GM18526 (cell line): Measurements from ENCODE around the gene RECQL5.

Experiments used
- POLR2A ChIP-seq: IDR thresholded peaks from 3 replicates; pipeline ENCODE4 v1.6.1; 2011; ENCODE audit not compliant: insufficient read length; ENCODE audit errors: extremely low read depth

RECQL5 gene

GRCh38 chr17:75693500-75694481 lies 26.8 kb upstream of the RECQL5 start:
- TF ChIP-seq POLR2A: no peak

- TF ChIP-seq POLR2A: no peak
Observed at GRCh38 chr17:75692976-75693375, 26.0 kb upstream of the RECQL5 start.

GRCh38 chr17:75691801-75692626 lies 25.1 kb upstream of the RECQL5 start:
- TF ChIP-seq POLR2A: no peak

GRCh38 chr17:75691371-75691791 lies 24.4 kb upstream of the RECQL5 start:
- TF ChIP-seq POLR2A: no peak

- no peak for TF ChIP-seq POLR2A
Observed at GRCh38 chr17:75689441-75689873, 22.5 kb upstream of the RECQL5 start.

GRCh38 chr17:75688209-75688825 lies 21.4 kb upstream of the RECQL5 start:
- TF ChIP-seq POLR2A: no peak

- no peak for TF ChIP-seq POLR2A
Observed at GRCh38 chr17:75685499-75685898, 18.5 kb upstream of the RECQL5 start.

- no peak for TF ChIP-seq POLR2A
Observed at GRCh38 chr17:75684924-75685323, 18.0 kb upstream of the RECQL5 start.

GRCh38 chr17:75684249-75684648 lies 17.3 kb upstream of the RECQL5 start:
- TF ChIP-seq POLR2A: no peak

GRCh38 chr17:75683583-75683982 lies 16.6 kb upstream of the RECQL5 start:
- no peak for TF ChIP-seq POLR2A

GRCh38 chr17:75681289-75681688 lies 14.3 kb upstream of the RECQL5 start:
- no peak for TF ChIP-seq POLR2A

- no peak for TF ChIP-seq POLR2A
Observed at GRCh38 chr17:75680431-75680830, 13.5 kb upstream of the RECQL5 start.

- TF ChIP-seq POLR2A: no peak
Observed at GRCh38 chr17:75679706-75680211, 12.8 kb upstream of the RECQL5 start.

- TF ChIP-seq POLR2A: no peak
Observed at GRCh38 chr17:75676461-75676860, 9.5 kb upstream of the RECQL5 start.

GRCh38 chr17:75673487-75673886 lies 6.5 kb upstream of the RECQL5 start:
- no peak for TF ChIP-seq POLR2A

GRCh38 chr17:75672011-75672410 lies 5.1 kb upstream of the RECQL5 start:
- TF ChIP-seq POLR2A: no peak

- TF ChIP-seq POLR2A: no peak
Observed at GRCh38 chr17:75670868-75671267, 3.9 kb upstream of the RECQL5 start.
